ENCODE measurements around the gene DAB1.

- TF ChIP-seq CTCF (IDR thresholded peaks at IDR 0.05; ENCODE audit: low read depth, low read length, poor library complexity, severe bottlenecking) (no peak), EZH2phosphoT487 (IDR thresholded peaks at IDR 0.05; ENCODE audit: borderline replicate concordance, low read length) (no peak)
Measured at GRCh38 chr1:57115030-57115614, 308.7 kb downstream of the DAB1 start.

Data from DOHH2 (cell line).